ENCODE data around the gene ENPP7. TPM values are rescaled to one million over a fixed set of nuclear protein-coding genes. Genes with fewer than 3 reads are reported as not detected.

ENPP7 gene
- total and polyA plus RNA-seq, 2 donors (not counting 3 experiments of a cell fraction or from before 2014, with no cell fraction given): not detected

DNA sequence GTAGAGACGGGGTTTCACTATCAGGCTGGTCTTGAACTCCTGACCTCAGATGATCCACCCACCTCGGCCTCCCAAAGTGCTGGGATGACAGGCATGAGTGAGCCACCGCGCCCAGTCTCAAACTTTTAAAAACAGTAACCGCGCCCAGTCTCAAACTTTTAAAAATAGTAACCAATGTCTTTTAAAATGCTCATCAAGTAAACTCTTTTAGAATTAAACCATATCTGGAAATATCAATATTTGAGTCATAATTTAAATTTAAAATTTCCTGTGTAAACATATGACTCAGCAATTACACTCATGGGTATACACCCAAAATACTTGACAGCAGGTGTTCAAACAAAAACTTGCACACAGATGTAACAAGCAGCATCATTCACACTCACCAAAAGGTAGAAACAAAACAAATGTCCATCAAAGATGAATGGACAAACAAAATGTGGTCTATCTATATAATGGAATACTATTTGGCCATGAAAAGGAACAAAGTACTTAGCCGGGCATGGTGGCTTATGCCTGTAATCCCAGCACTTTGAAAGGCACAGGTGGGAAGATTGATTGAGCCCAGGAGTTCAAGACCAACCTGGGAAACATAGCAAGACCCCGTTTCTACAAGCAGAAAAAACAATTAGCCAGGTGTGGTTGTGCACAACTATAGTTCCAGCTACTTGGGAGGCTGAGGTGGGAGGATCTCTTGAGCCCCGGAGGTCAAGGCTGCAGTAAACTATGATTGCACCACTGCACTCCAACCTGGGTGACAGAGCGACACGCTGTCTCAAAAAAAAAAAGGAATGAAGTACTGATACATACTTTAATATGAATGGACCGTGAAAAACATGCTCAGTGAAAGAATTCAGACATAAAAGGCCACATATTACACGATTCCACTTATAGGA lies 20.2 kb downstream of the ENPP7 start:
- H3K79me2 ChIP-seq (ENCODE audit: control insufficient read depth, insufficient read depth, low read length): no peaks in the 10 kb centered on the region
- no peaks in the 10 kb centered on the region for H3K4me1 ChIP-seq (ENCODE audit: control insufficient read depth, extremely low read depth, insufficient read depth, low read length)
- BruUV-seq (replicated peaks): no TSS peak
- POLR2A ChIA-PET: no interaction called here
- H4K20me1 ChIP-seq (replicated peaks; ENCODE audit: control insufficient read depth, extremely low read depth, insufficient read depth, low read length): no peaks in the 10 kb centered on the region
- no peaks in the 10 kb centered on the region for H3K9me1 ChIP-seq (replicated peaks; ENCODE audit: control insufficient read depth, extremely low read depth, insufficient read depth, low read length)
- CTCF ChIA-PET: interaction anchor here (0.9 to 1.2 kb wide), 4 partner anchors 9 to 88 kb away, joined by 3 to 8 read pairs (median 3); partner anchors contain the start of gene CBX4
- intact Hi-C loops (cut with micrococcal nuclease): no loop called here
- no peaks in the 10 kb centered on the region for H3K9me3 ChIP-seq (replicated peaks; ENCODE audit: control insufficient read depth, insufficient read depth, low read length)
- no peak overlapping the region for H2AFZ ChIP-seq (ENCODE audit: low read depth, low read length)
- FAIRE-seq (no peak), DNase-seq (ENCODE audit: low read depth, low spot score) (no peak)
- H3K36me3 ChIP-seq (ENCODE audit: control insufficient read depth in 2 of 2, extremely low read depth in 1 of 2, insufficient read depth in 2 of 2, low read length in 2 of 2): no peaks in the 10 kb centered on the region
- H3K4me2 ChIP-seq (ENCODE audit: insufficient read depth, low read length): no peak overlapping the region
- H3K27ac ChIP-seq (ENCODE audit: insufficient read depth, low read depth, low read length): no peak overlapping the region
- no peak overlapping the region for H3K9ac ChIP-seq (replicated peaks; ENCODE audit: extremely low read depth, insufficient read depth, low read length)
- H3K27me3 ChIP-seq (ENCODE audit: control insufficient read depth in 2 of 2, insufficient read depth in 2 of 2, low read length in 2 of 2): peaks cover 27 to 41% of the 10 kb centered on the region in 2 experiments
- no peak overlapping the region for H3K4me3 ChIP-seq (replicated peaks in 1 of 3; ENCODE audit: insufficient read depth in 1 of 3, low read depth in 1 of 3, low read length in 3 of 3)
- dilution Hi-C loops (cut with MboI; ENCODE audit: extremely low pct_ligation_motif_present, low sequenced_read_pairs): no loop called here
- TF ChIP-seq JUN (IDR thresholded peaks at IDR 0.05; ENCODE audit: borderline replicate concordance, insufficient read depth, insufficient read length, low read depth): no peak
- no peak for TF ChIP-seq POLR2AphosphoS5 (IDR thresholded peaks at IDR 0.05; ENCODE audit: insufficient read depth, low read depth, low read length)
- TF ChIP-seq, protein P1, sequence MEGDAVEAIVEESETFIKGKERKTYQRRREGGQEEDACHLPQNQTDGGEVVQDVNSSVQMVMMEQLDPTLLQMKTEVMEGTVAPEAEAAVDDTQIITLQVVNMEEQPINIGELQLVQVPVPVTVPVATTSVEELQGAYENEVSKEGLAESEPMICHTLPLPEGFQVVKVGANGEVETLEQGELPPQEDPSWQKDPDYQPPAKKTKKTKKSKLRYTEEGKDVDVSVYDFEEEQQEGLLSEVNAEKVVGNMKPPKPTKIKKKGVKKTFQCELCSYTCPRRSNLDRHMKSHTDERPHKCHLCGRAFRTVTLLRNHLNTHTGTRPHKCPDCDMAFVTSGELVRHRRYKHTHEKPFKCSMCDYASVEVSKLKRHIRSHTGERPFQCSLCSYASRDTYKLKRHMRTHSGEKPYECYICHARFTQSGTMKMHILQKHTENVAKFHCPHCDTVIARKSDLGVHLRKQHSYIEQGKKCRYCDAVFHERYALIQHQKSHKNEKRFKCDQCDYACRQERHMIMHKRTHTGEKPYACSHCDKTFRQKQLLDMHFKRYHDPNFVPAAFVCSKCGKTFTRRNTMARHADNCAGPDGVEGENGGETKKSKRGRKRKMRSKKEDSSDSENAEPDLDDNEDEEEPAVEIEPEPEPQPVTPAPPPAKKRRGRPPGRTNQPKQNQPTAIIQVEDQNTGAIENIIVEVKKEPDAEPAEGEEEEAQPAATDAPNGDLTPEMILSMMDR (IDR thresholded peaks at IDR 0.05; ENCODE audit: extremely low read depth in 1 of 2, insufficient read depth in 1 of 2, low read depth in 1 of 2, low read length in 2 of 2): no peak
- no peak for TF ChIP-seq EZH2 (IDR thresholded peaks at IDR 0.05; ENCODE audit: borderline replicate concordance, low read depth, low read length, severe bottlenecking)
- TF ChIP-seq, protein P2, sequence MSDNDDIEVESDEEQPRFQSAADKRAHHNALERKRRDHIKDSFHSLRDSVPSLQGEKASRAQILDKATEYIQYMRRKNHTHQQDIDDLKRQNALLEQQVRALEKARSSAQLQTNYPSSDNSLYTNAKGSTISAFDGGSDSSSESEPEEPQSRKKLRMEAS (IDR thresholded peaks at IDR 0.05; ENCODE audit: insufficient read depth, insufficient read length): no peak
- TF ChIP-seq GATA2 (IDR thresholded peaks at IDR 0.05; ENCODE audit: insufficient read depth, insufficient read length, low read depth, low read length): no peak
- TF ChIP-seq POLR2A (IDR thresholded peaks at IDR 0.05; ENCODE audit: low read depth, low read length): no peak
- no peak for TF ChIP-seq MYC (IDR thresholded peaks at IDR 0.05; ENCODE audit: low read depth, low read length)
- TF ChIP-seq FOS (IDR thresholded peaks at IDR 0.05; ENCODE audit: borderline replicate concordance, insufficient read depth, low read length): no peak

Measured in endothelial cell of umbilical vein (primary cell).